ENCODE results near the gene SCARB1. TPM values are rescaled to one million over a fixed set of nuclear protein-coding genes. Genes with fewer than 3 reads are reported as not detected.

Gene SCARB1
- total and polyA plus RNA-seq, 5 donors from 2014 or later, result 0.52 to 1.2 (median 0.75) TPM

- Histone ChIP-seq H3K4me1 (ENCODE audit: control insufficient read depth, insufficient read depth, low read length, poor library complexity, severe bottlenecking) (peaks cover 4% of the 10 kb centered on the region), H3K4me3 (ENCODE audit: low read depth, low read length) (no peak overlapping the region), H3K27me3 (ENCODE audit: control insufficient read depth, insufficient read depth, low read length) (no peaks in the 10 kb centered on the region), H3K27ac (ENCODE audit: insufficient read depth, low read length, poor library complexity, severe bottlenecking) (no peak overlapping the region), H3K9me3 (ENCODE audit: control insufficient read depth in 2 of 2, low read length in 2 of 2) (peaks cover 10 to 15% of the 10 kb centered on the region in 2 experiments), H3K36me3 (ENCODE audit: control insufficient read depth, insufficient read depth, low read length) (no peaks in the 10 kb centered on the region)
- Mint-ChIP-seq H3K9me3 (peaks cover 0 to 13% (median 7%) of the 10 kb centered on the region in 7 donors), H3K4me3 (no peak overlapping the region), H3K27me3 (peaks cover 4% of the 10 kb centered on the region), H3K36me3 (no peaks in the 10 kb centered on the region), H3K4me1 (peaks cover 6 to 11% (median 6%) of the 10 kb centered on the region in 4 donors), H3K27ac (no peak overlapping the region)
- DNase-seq (peak; percentile 51 to 69 (median 69)), ATAC-seq (ENCODE audit: low read depth in 2 of 2) (peak; percentile 79 to 91)
These were observed 96.4 kb downstream of the SCARB1 start for GRCh38 chr12:124767066-124767821.

- no peak for ATAC-seq (ENCODE audit: low read depth in 2 of 2)
- H3K4me3 Mint-ChIP-seq, result no peak overlapping the region
These were observed 97.0 kb downstream of the SCARB1 start for GRCh38 chr12:124766727-124767065.

GRCh38 chr12:124765581-124766489, 97.8 kb downstream of the SCARB1 start:
- H3K4me3 ChIP-seq (ENCODE audit: low read depth, low read length), result no peak overlapping the region
- H3K4me1 ChIP-seq (ENCODE audit: control insufficient read depth, insufficient read depth, low read length, poor library complexity, severe bottlenecking), result peaks cover 4% of the 10 kb centered on the region
- Mint-ChIP-seq H3K4me1 (peaks cover 0 to 9% (median 4%) of the 10 kb centered on the region in 4 donors), H3K9me3 (peaks cover 0 to 13% (median 7%) of the 10 kb centered on the region in 7 donors), H3K36me3 (no peaks in the 10 kb centered on the region), H3K27ac (no peak overlapping the region), H3K4me3 (no peak overlapping the region), H3K27me3 (peaks cover 4% of the 10 kb centered on the region)
- ATAC-seq (ENCODE audit: low read depth in 2 of 2) (no peak), DNase-seq (no peak)
- no peak overlapping the region for H3K27ac ChIP-seq (ENCODE audit: insufficient read depth, low read length, poor library complexity, severe bottlenecking)
- peaks cover 10 to 15% of the 10 kb centered on the region in 2 experiments for H3K9me3 ChIP-seq (ENCODE audit: control insufficient read depth in 2 of 2, low read length in 2 of 2)
- H3K36me3 ChIP-seq (ENCODE audit: control insufficient read depth, insufficient read depth, low read length), result no peaks in the 10 kb centered on the region
- no peaks in the 10 kb centered on the region for H3K27me3 ChIP-seq (ENCODE audit: control insufficient read depth, insufficient read depth, low read length)

More at GRCh38 chr12:124766727-124767065, 97.0 kb downstream of the SCARB1 start:
- Histone ChIP-seq H3K27ac (ENCODE audit: insufficient read depth, low read length, poor library complexity, severe bottlenecking) (no peak overlapping the region), H3K27me3 (ENCODE audit: control insufficient read depth, insufficient read depth, low read length) (no peaks in the 10 kb centered on the region), H3K4me3 (ENCODE audit: low read depth, low read length) (no peak overlapping the region), H3K4me1 (ENCODE audit: control insufficient read depth, insufficient read depth, low read length, poor library complexity, severe bottlenecking) (peaks cover 4% of the 10 kb centered on the region), H3K36me3 (ENCODE audit: control insufficient read depth, insufficient read depth, low read length) (no peaks in the 10 kb centered on the region), H3K9me3 (ENCODE audit: control insufficient read depth in 2 of 2, low read length in 2 of 2) (peaks cover 10 to 15% of the 10 kb centered on the region in 2 experiments)
- H3K4me1 Mint-ChIP-seq, result peaks cover 2 to 8% (median 5%) of the 10 kb centered on the region in 4 donors
- H3K9me3 Mint-ChIP-seq, result peaks cover 0 to 13% (median 7%) of the 10 kb centered on the region in 7 donors
- no peak overlapping the region for H3K27ac Mint-ChIP-seq
- H3K36me3 Mint-ChIP-seq, result no peaks in the 10 kb centered on the region
- H3K27me3 Mint-ChIP-seq, result peaks cover 4% of the 10 kb centered on the region
- DNase-seq, result no peak

GRCh38 chr12:124764870-124765580, 98.6 kb downstream of the SCARB1 start:
- DNase-seq, result no peak
- H3K36me3 ChIP-seq (ENCODE audit: control insufficient read depth, insufficient read depth, low read length), result no peaks in the 10 kb centered on the region
- Mint-ChIP-seq H3K27ac (no peak overlapping the region), H3K9me3 (peaks cover 0 to 13% (median 7%) of the 10 kb centered on the region in 7 donors), H3K4me3 (no peak overlapping the region), H3K36me3 (no peaks in the 10 kb centered on the region), H3K4me1 (peaks cover 0 to 9% (median 4%) of the 10 kb centered on the region in 4 donors), H3K27me3 (peaks cover 4% of the 10 kb centered on the region)
- peaks cover 10 to 15% of the 10 kb centered on the region in 2 experiments for H3K9me3 ChIP-seq (ENCODE audit: control insufficient read depth in 2 of 2, low read length in 2 of 2)
- H3K4me1 ChIP-seq (ENCODE audit: control insufficient read depth, insufficient read depth, low read length, poor library complexity, severe bottlenecking), result peaks cover 4% of the 10 kb centered on the region
- no peak for ATAC-seq (ENCODE audit: low read depth in 2 of 2)
- H3K4me3 ChIP-seq (ENCODE audit: low read depth, low read length), result no peak overlapping the region
- H3K27ac ChIP-seq (ENCODE audit: insufficient read depth, low read length, poor library complexity, severe bottlenecking), result no peak overlapping the region
- H3K27me3 ChIP-seq (ENCODE audit: control insufficient read depth, insufficient read depth, low read length), result no peaks in the 10 kb centered on the region

GRCh38 chr12:124764451-124764850, 99.2 kb downstream of the SCARB1 start:
- Histone ChIP-seq H3K27ac (ENCODE audit: insufficient read depth, low read length, poor library complexity, severe bottlenecking) (no peak overlapping the region), H3K36me3 (ENCODE audit: control insufficient read depth, insufficient read depth, low read length) (no peaks in the 10 kb centered on the region), H3K4me3 (ENCODE audit: low read depth, low read length) (no peak overlapping the region), H3K27me3 (ENCODE audit: control insufficient read depth, insufficient read depth, low read length) (no peaks in the 10 kb centered on the region), H3K4me1 (ENCODE audit: control insufficient read depth, insufficient read depth, low read length, poor library complexity, severe bottlenecking) (peaks cover 4% of the 10 kb centered on the region), H3K9me3 (ENCODE audit: control insufficient read depth in 2 of 2, low read length in 2 of 2) (peaks cover 10 to 15% of the 10 kb centered on the region in 2 experiments)
- Mint-ChIP-seq H3K4me1 (peaks cover 0 to 9% (median 4%) of the 10 kb centered on the region in 4 donors), H3K27ac (no peak overlapping the region), H3K4me3 (no peak overlapping the region), H3K36me3 (no peaks in the 10 kb centered on the region), H3K9me3 (peaks cover 0 to 13% (median 7%) of the 10 kb centered on the region in 7 donors), H3K27me3 (peaks cover 4% of the 10 kb centered on the region)
- ATAC-seq (ENCODE audit: low read depth in 2 of 2) (no peak), DNase-seq (peak in 1 of 3 donors; percentile 29)

GRCh38 chr12:124763594-124763979, 100.1 kb downstream of the SCARB1 start:
- no peak for DNase-seq
- no peak for ATAC-seq (ENCODE audit: low read depth in 2 of 2)
- peaks cover 10 to 15% of the 10 kb centered on the region in 2 experiments for H3K9me3 ChIP-seq (ENCODE audit: control insufficient read depth in 2 of 2, low read length in 2 of 2)
- Mint-ChIP-seq H3K9me3 (peaks cover 0 to 13% (median 7%) of the 10 kb centered on the region in 7 donors), H3K4me1 (peaks cover 0 to 9% (median 4%) of the 10 kb centered on the region in 4 donors), H3K27ac (no peak overlapping the region), H3K27me3 (peaks cover 4% of the 10 kb centered on the region), H3K4me3 (no peak overlapping the region), H3K36me3 (no peaks in the 10 kb centered on the region)
- no peaks in the 10 kb centered on the region for H3K27me3 ChIP-seq (ENCODE audit: control insufficient read depth, insufficient read depth, low read length)
- H3K4me3 ChIP-seq (ENCODE audit: low read depth, low read length), result no peak overlapping the region
- H3K4me1 ChIP-seq (ENCODE audit: control insufficient read depth, insufficient read depth, low read length, poor library complexity, severe bottlenecking), result peaks cover 4% of the 10 kb centered on the region
- H3K36me3 ChIP-seq (ENCODE audit: control insufficient read depth, insufficient read depth, low read length), result no peaks in the 10 kb centered on the region
- H3K27ac ChIP-seq (ENCODE audit: insufficient read depth, low read length, poor library complexity, severe bottlenecking), result no peak overlapping the region
